ENCODE results near the gene TJP1. TPM values are rescaled to one million over a fixed set of nuclear protein-coding genes. Genes with fewer than 3 reads are reported as not detected.

The TJP1 gene
- polyA plus RNA-seq, 1 experiment: 99.6 TPM

DNA sequence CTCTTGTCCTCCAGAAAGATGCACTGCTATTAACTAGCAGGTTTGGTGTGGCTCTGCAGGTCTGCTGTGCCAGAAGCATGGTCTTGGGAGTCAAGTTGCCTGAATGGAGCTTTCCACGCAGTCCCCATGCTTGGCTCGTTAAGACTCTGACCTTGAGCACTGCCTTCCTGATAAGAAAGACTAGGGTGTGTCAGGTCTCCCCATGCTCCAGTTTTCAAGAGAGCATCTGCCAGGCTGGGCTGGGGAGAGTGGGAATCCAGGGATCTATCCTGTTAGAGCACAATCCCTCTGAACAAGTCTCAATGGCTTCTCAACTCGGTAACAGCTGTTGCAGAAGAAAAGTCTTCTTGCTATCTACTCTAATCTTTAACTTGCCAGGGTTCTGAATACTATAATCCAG is 98.2 kb downstream of the TJP1 start:
- no peak for DNase-seq (ENCODE audit: low read depth, low spot score)
- TF ChIP-seq, protein P1, sequence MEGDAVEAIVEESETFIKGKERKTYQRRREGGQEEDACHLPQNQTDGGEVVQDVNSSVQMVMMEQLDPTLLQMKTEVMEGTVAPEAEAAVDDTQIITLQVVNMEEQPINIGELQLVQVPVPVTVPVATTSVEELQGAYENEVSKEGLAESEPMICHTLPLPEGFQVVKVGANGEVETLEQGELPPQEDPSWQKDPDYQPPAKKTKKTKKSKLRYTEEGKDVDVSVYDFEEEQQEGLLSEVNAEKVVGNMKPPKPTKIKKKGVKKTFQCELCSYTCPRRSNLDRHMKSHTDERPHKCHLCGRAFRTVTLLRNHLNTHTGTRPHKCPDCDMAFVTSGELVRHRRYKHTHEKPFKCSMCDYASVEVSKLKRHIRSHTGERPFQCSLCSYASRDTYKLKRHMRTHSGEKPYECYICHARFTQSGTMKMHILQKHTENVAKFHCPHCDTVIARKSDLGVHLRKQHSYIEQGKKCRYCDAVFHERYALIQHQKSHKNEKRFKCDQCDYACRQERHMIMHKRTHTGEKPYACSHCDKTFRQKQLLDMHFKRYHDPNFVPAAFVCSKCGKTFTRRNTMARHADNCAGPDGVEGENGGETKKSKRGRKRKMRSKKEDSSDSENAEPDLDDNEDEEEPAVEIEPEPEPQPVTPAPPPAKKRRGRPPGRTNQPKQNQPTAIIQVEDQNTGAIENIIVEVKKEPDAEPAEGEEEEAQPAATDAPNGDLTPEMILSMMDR (IDR thresholded peaks at IDR 0.05; ENCODE audit: low read depth, low read length): no peak
- Histone ChIP-seq H3K4me3 (ENCODE audit: low read depth, low read length) (no peak overlapping the region), H3K27ac (ENCODE audit: low read depth, low read length) (no peak overlapping the region), H3K27me3 (ENCODE audit: control insufficient read depth, insufficient read depth, low read length) (no peaks in the 10 kb centered on the region), H3K9me3 (ENCODE audit: control insufficient read depth, insufficient read depth, low read length) (peaks cover 8% of the 10 kb centered on the region)
- ChIA-PET CTCF (interaction anchor here (1.0 to 1.2 kb wide), 2 partner anchors 202 to 351 kb away, joined by 3 read pairs; no protein-coding TSS in a partner anchor), POLR2A (no interaction called here)

DNA sequence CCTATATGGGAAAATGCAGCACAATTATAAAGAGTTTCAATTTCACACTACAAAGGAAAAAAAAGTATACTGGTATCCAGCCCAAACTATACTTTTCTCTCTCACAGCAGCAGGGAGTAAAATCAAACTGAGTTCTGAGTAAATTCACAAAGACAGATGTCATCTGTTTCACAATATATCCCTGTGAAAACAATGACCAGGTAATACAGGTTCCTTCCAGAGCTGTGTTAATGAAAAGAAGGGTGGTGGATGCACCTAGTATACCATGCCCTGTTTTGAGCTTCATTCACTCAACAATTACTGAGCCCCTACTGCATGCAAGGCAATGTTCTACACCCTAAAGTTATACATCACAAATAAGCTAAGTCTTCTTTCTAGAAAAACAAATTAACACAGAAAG is 108.5 kb downstream of the TJP1 start:
- H3K9me3 ChIP-seq (ENCODE audit: control insufficient read depth, insufficient read depth, low read length): no peaks in the 10 kb centered on the region
- ChIA-PET POLR2A (interaction anchor here (0.7 kb wide), 1 partner anchor 65 kb away, joined by 3 read pairs; no protein-coding TSS in a partner anchor), CTCF (interaction anchor here (0.7 to 1.4 kb wide), 4 partner anchors 27 to 361 kb away, joined by 3 to 8 read pairs (median 5); no protein-coding TSS in a partner anchor)
- no peaks in the 10 kb centered on the region for H3K27me3 ChIP-seq (ENCODE audit: control insufficient read depth, insufficient read depth, low read length)
- TF ChIP-seq, protein P1 (IDR thresholded peaks at IDR 0.05; ENCODE audit: low read depth, low read length): no peak
- H3K4me3 ChIP-seq (ENCODE audit: low read depth, low read length): no peak overlapping the region
- H3K27ac ChIP-seq (ENCODE audit: low read depth, low read length): no peak overlapping the region
- DNase-seq (ENCODE audit: low read depth, low spot score): no peak

DNA sequence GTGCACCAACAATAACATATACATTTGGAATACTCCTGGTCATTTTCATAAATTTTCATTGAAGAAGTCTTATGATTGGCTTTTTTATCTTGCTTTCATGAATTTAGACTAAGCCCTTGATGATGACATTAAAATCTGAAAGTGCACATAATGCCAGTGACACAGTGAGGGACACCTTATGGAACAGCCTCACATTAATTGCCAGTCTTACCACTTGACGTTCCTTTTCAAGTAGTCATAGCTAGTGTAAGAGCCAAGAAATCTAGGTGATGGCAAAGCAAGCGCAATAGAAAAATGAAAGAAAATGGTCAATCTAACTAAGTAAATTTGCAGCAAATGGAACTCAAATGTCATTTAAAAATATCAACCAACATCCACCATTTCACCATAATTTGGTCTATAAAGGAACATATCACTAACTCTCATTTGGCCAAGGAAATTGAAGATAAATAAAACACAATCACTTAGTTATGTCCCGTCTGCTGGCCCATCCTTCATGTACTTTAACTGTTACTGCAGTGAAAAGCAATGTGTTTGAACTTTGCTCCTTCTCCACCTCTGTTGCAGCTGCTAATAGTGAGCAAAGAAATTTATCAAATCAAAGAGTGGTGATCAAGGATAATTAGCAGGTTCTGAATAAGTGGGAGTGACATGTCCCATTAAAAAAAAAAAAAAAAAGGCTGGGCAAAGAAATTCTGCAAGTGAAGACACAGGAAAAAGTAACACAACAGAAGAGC is 110.0 kb downstream of the TJP1 start:
- no peak for DNase-seq (ENCODE audit: low read depth, low spot score)
- ChIA-PET CTCF (no interaction called here), POLR2A (no interaction called here)
- Histone ChIP-seq H3K27me3 (ENCODE audit: control insufficient read depth, insufficient read depth, low read length) (no peaks in the 10 kb centered on the region), H3K4me3 (ENCODE audit: low read depth, low read length) (no peak overlapping the region), H3K27ac (ENCODE audit: low read depth, low read length) (no peak overlapping the region), H3K9me3 (ENCODE audit: control insufficient read depth, insufficient read depth, low read length) (no peaks in the 10 kb centered on the region)
- TF ChIP-seq, protein P1 (IDR thresholded peaks at IDR 0.05; ENCODE audit: low read depth, low read length): no peak

DNA sequence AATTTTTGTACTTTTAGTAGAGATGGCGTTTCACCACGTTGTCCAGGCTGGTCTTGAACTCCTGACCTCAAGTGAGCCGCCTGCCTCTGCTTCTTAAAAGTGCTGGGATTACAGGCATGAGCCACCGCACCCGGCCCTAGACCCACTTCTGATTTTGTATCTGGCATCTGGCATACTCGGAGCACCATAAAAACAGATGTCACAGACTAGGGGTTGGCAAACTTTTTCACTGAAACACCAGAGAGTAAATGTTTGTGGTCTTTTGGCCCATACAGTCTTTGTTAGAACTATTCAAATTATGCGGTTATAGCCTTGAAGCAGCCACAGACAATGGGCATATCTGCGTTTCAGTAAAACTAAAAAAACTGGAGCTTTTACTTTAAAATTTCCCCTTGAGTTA is 110.7 kb downstream of the TJP1 start:
- TF ChIP-seq, protein P1 (IDR thresholded peaks at IDR 0.05; ENCODE audit: low read depth, low read length): no peak
- no peak overlapping the region for H3K4me3 ChIP-seq (ENCODE audit: low read depth, low read length)
- H3K27ac ChIP-seq (ENCODE audit: low read depth, low read length): no peak overlapping the region
- ChIA-PET CTCF (interaction anchor here (0.6 kb wide), 1 partner anchor 30 kb away, joined by 5 read pairs; no protein-coding TSS in a partner anchor), POLR2A (no interaction called here)
- no peaks in the 10 kb centered on the region for H3K9me3 ChIP-seq (ENCODE audit: control insufficient read depth, insufficient read depth, low read length)
- H3K27me3 ChIP-seq (ENCODE audit: control insufficient read depth, insufficient read depth, low read length): no peaks in the 10 kb centered on the region
- DNase-seq (ENCODE audit: low read depth, low spot score): no peak

DNA sequence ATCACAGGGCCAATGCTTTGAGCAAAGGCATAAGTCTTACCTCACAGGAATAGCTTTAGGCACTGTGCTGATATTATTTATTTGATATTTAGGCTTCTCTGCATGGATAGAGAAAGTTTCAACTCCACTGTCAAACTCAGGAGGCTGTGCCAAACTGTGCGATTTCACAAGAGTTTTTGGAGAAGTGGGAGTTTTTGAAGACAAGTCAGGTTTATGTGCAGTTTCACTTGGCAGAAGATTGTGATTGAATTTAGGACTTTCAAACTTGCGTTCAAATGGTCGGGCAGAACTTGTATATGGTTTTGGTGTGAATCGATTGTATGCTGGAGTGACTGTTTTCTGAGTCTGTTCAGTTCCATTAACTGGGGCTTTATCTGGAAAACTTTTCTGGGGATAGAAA is 113.7 kb downstream of the TJP1 start:
- no peak for DNase-seq (ENCODE audit: low read depth, low spot score)
- no peaks in the 10 kb centered on the region for H3K9me3 ChIP-seq (ENCODE audit: control insufficient read depth, insufficient read depth, low read length)
- H3K4me3 ChIP-seq (ENCODE audit: low read depth, low read length): no peak overlapping the region
- H3K27me3 ChIP-seq (ENCODE audit: control insufficient read depth, insufficient read depth, low read length): no peaks in the 10 kb centered on the region
- CTCF ChIA-PET: interaction anchor here (1.5 kb wide), 1 partner anchor 217 kb away, joined by 6 read pairs; no protein-coding TSS in a partner anchor
- TF ChIP-seq, protein P1 (IDR thresholded peaks at IDR 0.05; ENCODE audit: low read depth, low read length): no peak
- POLR2A ChIA-PET: no interaction called here
- H3K27ac ChIP-seq (ENCODE audit: low read depth, low read length): no peak overlapping the region
